ENCODE results near the gene UGT1A3.

- TF ChIP-seq CTCF (IDR thresholded peaks at IDR 0.05; ENCODE audit: low read length): no peak
- TF ChIP-seq EZH2 (optimal IDR thresholded peaks at IDR 0.05; ENCODE audit: low read depth, low read length): no peak
- no peak for TF ChIP-seq EZH2phosphoT487 (IDR thresholded peaks at IDR 0.05; ENCODE audit: low read length)
Measured at GRCh38 chr2:233681521-233682099, 47.2 kb upstream of the UGT1A3 start, which contains the start of gene UGT1A7.

Measured in MM.1S (cell line).